WTC11 (cell line): ENCODE data around the gene IFNLR1. TPM values are rescaled to one million over a fixed set of nuclear protein-coding genes. Genes with fewer than 3 reads are reported as not detected.
A peak's percentile ranks its signal among the peaks of the same experiment; 100 is the strongest.

ENCODE experiments used
- ATAC-seq: fragments of 200-7000 bp; cut with Tn5 transposase; 2 replicates; pipeline ENCODE4 v1.10.0; 2021; ENCODE audit warnings: mild to moderate bottlenecking, moderate library complexity
- CTCF ChIA-PET: fragments of 300-600 bp; sonication (Branson Sonifier 250); formaldehyde crosslinking; loops from one replicate; lab custom pipeline; 2021; ENCODE audit warnings: antibody characterized with exemption; lab: Charles Lee
- POLR2A ChIA-PET: fragments of 350-600 bp; sonication (Branson Sonifier 250); formaldehyde crosslinking; loops from one replicate; lab custom pipeline; 2021; ENCODE audit warnings: antibody characterized with exemption; lab: Charles Lee
- DNase-seq: peaks from one replicate; pipeline ENCODE4 v3.0.0; 2021; ENCODE audit warnings: low spot score
- H3K27ac Mint-ChIP-seq: 2 replicates; pipeline ENCODE4 v1.8.0; 2021; ENCODE audit warnings: mixed read lengths
- H3K27me3 Mint-ChIP-seq: 2 replicates; pipeline ENCODE4 v1.8.0; 2021; ENCODE audit warnings: low read depth, mild to moderate bottlenecking, moderate library complexity, mixed read lengths
- H3K36me3 Mint-ChIP-seq: 2 replicates; pipeline ENCODE4 v1.8.0; 2021; ENCODE audit warnings: mixed read lengths
- H3K4me1 Mint-ChIP-seq: 2 replicates; pipeline ENCODE4 v1.8.0; 2022; ENCODE audit warnings: mixed read lengths
- H3K4me3 Mint-ChIP-seq: 2 replicates; pipeline ENCODE4 v1.8.0; 2021; ENCODE audit warnings: mild to moderate bottlenecking, moderate library complexity, mixed read lengths
- H3K9me3 Mint-ChIP-seq: 2 replicates; pipeline ENCODE4 v1.8.0; 2021; ENCODE audit warnings: mixed read lengths
- ATF1 ChIP-seq: sonication (generic); formaldehyde crosslinking; IDR thresholded peaks from 2 replicates; pipeline ENCODE4 v1.8.1; 2023; ENCODE audit warnings: mild to moderate bottlenecking, moderate library complexity, missing genetic modification reagents
- ATF2 ChIP-seq: sonication (generic); formaldehyde crosslinking; IDR thresholded peaks from 2 replicates; pipeline ENCODE4 v1.8.1; 2022; ENCODE audit warnings: low read depth, missing genetic modification reagents, borderline replicate concordance
- ATF3 ChIP-seq: sonication (generic); formaldehyde crosslinking; conservative IDR thresholded peaks from 2 replicates; pipeline ENCODE4 v1.8.1; 2022; ENCODE audit warnings: mild to moderate bottlenecking, missing genetic modification reagents
- ATF6 ChIP-seq: sonication (generic); formaldehyde crosslinking; IDR thresholded peaks from 2 replicates; pipeline ENCODE4 v1.8.1; 2023; ENCODE audit warnings: mild to moderate bottlenecking, missing genetic modification reagents
- E2F4 ChIP-seq: sonication (generic); formaldehyde crosslinking; IDR thresholded peaks from 2 replicates; pipeline ENCODE4 v1.8.1; 2022; ENCODE audit warnings: low read depth, mild to moderate bottlenecking, moderate library complexity, missing genetic modification reagents, borderline replicate concordance
- EMX1 ChIP-seq: fragments of 250-450 bp; sonication (Bioruptor Pico); IDR thresholded peaks from 2 replicates; pipeline ENCODE4 v1.8.0; 2021; ENCODE audit warnings: mild to moderate bottlenecking
- FOXJ3 ChIP-seq: sonication (generic); formaldehyde crosslinking; IDR thresholded peaks from 2 replicates; pipeline ENCODE4 v1.9.0; 2021; ENCODE audit warnings: missing genetic modification reagents, mild to moderate bottlenecking, borderline replicate concordance
- FOXK1 ChIP-seq: sonication (generic); formaldehyde crosslinking; IDR thresholded peaks from 2 replicates; pipeline ENCODE4 v1.8.0; 2022; ENCODE audit warnings: mild to moderate bottlenecking, moderate library complexity, missing genetic modification reagents
- FOXP1 ChIP-seq: sonication (generic); formaldehyde crosslinking; IDR thresholded peaks from 2 replicates; pipeline ENCODE4 v1.8.0; 2022; ENCODE audit warnings: missing genetic modification reagents, mild to moderate bottlenecking, moderate library complexity, borderline replicate concordance
- GABPB1 ChIP-seq: sonication (generic); formaldehyde crosslinking; IDR thresholded peaks from 2 replicates; pipeline ENCODE4 v1.8.1; 2023; ENCODE audit warnings: mild to moderate bottlenecking, missing genetic modification reagents
- IRF2 ChIP-seq: sonication (generic); formaldehyde crosslinking; IDR thresholded peaks from 2 replicates; pipeline ENCODE4 v1.8.0; 2022; ENCODE audit warnings: low read depth, missing genetic modification reagents, borderline replicate concordance
- MYBL2 ChIP-seq: sonication (generic); formaldehyde crosslinking; IDR thresholded peaks from 2 replicates; pipeline ENCODE4 v1.8.1; 2023; ENCODE audit warnings: mild to moderate bottlenecking, moderate library complexity, missing genetic modification reagents
- NFATC4 ChIP-seq: fragments of 250-450 bp; sonication (Bioruptor Pico); IDR thresholded peaks from 2 replicates; pipeline ENCODE4 v1.9.0; 2021; ENCODE audit warnings: mild to moderate bottlenecking
- NFE2L1 ChIP-seq: sonication (generic); formaldehyde crosslinking; IDR thresholded peaks from 2 replicates; pipeline ENCODE4 v1.8.1; 2023; ENCODE audit warnings: missing genetic modification reagents
- NR1H2 ChIP-seq: sonication (generic); formaldehyde crosslinking; IDR thresholded peaks from 2 replicates; pipeline ENCODE4 v1.9.0; 2021; ENCODE audit warnings: mild to moderate bottlenecking, moderate library complexity, missing genetic modification reagents
- RORB ChIP-seq: fragments of 250-450 bp; sonication (Bioruptor Pico); IDR thresholded peaks from 2 replicates; pipeline ENCODE4 v1.9.0; 2021; ENCODE audit warnings: mild to moderate bottlenecking
- TEAD4 ChIP-seq: sonication (generic); formaldehyde crosslinking; IDR thresholded peaks from 2 replicates; pipeline ENCODE4 v1.8.0; 2022; ENCODE audit warnings: mild to moderate bottlenecking, missing genetic modification reagents
- total RNA-seq: library from RNA; stranded (reverse); gene quantifications from 3 replicates; pipeline ENCODE4 v1.2.3, GENCODE V29; 2021
- TF ChIP-seq, protein P1 (sequence below): fragments of 250-450 bp; sonication (Bioruptor Pico); conservative IDR thresholded peaks from 2 replicates; pipeline ENCODE4 v1.9.0; 2021; ENCODE audit warnings: mild to moderate bottlenecking
- TF ChIP-seq, protein P2 (sequence below): sonication (generic); formaldehyde crosslinking; IDR thresholded peaks from 2 replicates; pipeline ENCODE4 v1.8.0; 2023; ENCODE audit warnings: mild to moderate bottlenecking, missing genetic modification reagents
- TF ChIP-seq, protein P3 (sequence below): fragments of 250-450 bp; sonication (Bioruptor Pico); IDR thresholded peaks from 2 replicates; pipeline ENCODE4 v2.1.2; 2022; ENCODE audit warnings: mild to moderate bottlenecking, moderate library complexity

The IFNLR1 gene
- total RNA-seq, 1 experiment from 2014 or later = 6.6 TPM

DNA sequence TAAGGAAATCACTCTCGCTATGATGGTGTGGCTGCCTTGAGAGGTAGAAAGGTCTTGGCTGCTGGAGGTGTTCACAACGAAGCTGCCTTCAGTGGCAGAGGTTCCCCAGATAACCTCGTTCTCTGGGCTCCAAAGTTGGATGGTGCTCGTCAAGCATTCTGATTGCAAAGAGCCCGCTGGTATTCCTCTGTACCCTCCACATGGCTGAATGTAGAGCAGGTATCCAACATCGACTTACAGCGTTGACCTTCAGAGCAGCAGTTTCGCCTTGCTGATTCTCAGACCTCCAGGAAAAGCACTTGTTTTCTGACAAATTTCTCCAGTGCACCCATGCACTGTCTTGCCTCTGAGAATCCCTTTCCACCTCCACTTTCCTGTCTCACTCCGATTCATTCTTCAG, 39.9 kb downstream of the IFNLR1 start (continued):
- TF ChIP-seq, protein P1, sequence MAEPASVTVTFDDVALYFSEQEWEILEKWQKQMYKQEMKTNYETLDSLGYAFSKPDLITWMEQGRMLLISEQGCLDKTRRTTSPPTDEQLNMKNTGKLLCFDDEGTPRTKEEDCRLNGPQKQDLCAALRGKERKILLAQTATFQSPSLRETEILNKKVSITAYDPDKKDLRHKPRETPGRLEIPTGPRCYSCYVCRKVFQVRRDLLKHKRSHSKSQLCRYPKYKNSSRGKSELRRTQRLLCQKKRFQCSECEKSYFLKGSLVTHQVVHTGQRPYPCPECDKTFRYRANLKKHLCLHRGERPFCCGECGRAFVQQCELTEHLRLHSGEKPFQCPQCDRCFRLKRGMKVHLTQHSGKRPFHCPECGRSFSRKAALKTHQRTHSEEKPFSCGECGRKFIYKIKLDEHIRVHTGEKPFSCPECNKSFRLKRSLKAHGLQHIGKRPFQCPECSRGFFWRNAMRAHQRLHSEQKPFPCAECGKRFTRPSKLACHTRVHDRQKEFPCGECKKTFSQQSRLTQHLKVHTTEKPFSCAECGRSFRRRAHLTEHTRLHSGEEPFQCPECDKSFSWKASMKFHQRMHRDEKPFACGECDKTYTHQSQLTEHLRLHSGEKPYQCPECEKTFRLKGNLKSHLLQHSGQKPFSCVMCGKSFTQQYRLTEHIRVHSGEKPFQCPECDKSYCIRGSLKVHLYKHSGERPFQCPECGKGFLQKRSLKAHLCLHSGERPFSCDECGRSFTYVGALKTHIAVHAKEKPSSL (CRISPR knock-in tag) = no peak
- TF ChIP-seq RORB (CRISPR knock-in tag) (no peak), EMX1 (no peak)

GRCh38 chr1:24142546-24143534, 44.2 kb downstream of the IFNLR1 start, which contains the start of gene IL22RA1:
IL22RA1 (minus strand) TSS chr1:24143140; CDS start chr1:24143082, 58 bp downstream.
- TF ChIP-seq, protein P2, sequence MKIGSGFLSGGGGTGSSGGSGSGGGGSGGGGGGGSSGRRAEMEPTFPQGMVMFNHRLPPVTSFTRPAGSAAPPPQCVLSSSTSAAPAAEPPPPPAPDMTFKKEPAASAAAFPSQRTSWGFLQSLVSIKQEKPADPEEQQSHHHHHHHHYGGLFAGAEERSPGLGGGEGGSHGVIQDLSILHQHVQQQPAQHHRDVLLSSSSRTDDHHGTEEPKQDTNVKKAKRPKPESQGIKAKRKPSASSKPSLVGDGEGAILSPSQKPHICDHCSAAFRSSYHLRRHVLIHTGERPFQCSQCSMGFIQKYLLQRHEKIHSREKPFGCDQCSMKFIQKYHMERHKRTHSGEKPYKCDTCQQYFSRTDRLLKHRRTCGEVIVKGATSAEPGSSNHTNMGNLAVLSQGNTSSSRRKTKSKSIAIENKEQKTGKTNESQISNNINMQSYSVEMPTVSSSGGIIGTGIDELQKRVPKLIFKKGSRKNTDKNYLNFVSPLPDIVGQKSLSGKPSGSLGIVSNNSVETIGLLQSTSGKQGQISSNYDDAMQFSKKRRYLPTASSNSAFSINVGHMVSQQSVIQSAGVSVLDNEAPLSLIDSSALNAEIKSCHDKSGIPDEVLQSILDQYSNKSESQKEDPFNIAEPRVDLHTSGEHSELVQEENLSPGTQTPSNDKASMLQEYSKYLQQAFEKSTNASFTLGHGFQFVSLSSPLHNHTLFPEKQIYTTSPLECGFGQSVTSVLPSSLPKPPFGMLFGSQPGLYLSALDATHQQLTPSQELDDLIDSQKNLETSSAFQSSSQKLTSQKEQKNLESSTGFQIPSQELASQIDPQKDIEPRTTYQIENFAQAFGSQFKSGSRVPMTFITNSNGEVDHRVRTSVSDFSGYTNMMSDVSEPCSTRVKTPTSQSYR (CRISPR knock-in tag) = no peak
- TF ChIP-seq ATF2 (CRISPR knock-in tag) (no peak), NFE2L1 (no peak), ATF3 (CRISPR knock-in tag) (no peak), ATF6 (no peak), FOXK1 (no peak), IRF2 (no peak), ATF1 (CRISPR knock-in tag) (no peak), E2F4 (CRISPR knock-in tag) (no peak), FOXP1 (CRISPR knock-in tag) (no peak), NFATC4 (CRISPR knock-in tag) (no peak), TEAD4 (no peak), NR1H2 (no peak), EMX1 (no peak), GABPB1 (CRISPR knock-in tag) (no peak), MYBL2 (CRISPR knock-in tag) (no peak), FOXJ3 (no peak)
- TF ChIP-seq, protein P3, sequence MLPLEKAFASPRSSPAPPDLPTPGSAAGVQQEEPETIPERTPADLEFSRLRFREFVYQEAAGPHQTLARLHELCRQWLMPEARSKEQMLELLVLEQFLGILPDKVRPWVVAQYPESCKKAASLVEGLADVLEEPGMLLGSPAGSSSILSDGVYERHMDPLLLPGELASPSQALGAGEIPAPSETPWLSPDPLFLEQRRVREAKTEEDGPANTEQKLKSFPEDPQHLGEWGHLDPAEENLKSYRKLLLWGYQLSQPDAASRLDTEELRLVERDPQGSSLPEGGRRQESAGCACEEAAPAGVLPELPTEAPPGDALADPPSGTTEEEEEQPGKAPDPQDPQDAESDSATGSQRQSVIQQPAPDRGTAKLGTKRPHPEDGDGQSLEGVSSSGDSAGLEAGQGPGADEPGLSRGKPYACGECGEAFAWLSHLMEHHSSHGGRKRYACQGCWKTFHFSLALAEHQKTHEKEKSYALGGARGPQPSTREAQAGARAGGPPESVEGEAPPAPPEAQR (CRISPR knock-in tag) = no peak
- Mint-ChIP-seq H3K4me3 (no peak within 1 kb of the TSS), H3K27me3 (no peaks in the 10 kb centered on the region; the same call in 1 of the 2 replicates), H3K36me3 (no peaks in the 10 kb centered on the region), H3K27ac (no peak within 1 kb of the TSS), H3K4me1 (no peaks in the 10 kb centered on the region), H3K9me3 (peaks cover 6% of the 10 kb centered on the region)
- CTCF ChIA-PET = interaction anchor here (0.6 to 3.5 kb wide), 4 partner anchors 8 to 1014 kb away, joined by 3 to 23 read pairs (median 6); partner anchors contain the start of gene GRHL3
- DNase-seq = no peak
- POLR2A ChIA-PET = interaction anchor here (0.9 kb wide), 1 partner anchor 45 kb away, joined by 3 read pairs; no protein-coding TSS in a partner anchor
- ATAC-seq = peak; percentile 39
